ENCODE data around the gene LTBP3.

The LTBP3 gene

DNA sequence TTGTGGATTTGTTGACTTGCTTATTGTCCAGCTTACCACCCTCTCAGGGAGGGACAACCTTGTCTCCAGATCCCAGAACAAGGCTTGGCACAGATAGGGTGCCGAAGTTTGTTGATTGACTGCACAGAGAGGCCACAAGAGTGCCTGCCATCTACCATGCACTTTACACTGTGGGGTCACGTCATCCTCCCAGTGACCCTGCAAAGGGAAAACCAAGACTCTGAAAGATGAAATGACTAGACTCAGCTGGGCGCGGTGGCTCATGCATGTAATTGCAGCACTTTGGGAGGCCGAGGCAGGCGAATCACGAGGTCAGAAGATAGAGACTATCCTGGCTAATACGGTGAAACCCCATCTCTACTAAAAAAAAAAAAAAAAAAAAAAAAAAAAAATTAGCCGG is 4.6 kb upstream of the LTBP3 start:
- peaks cover 37% of the 10 kb centered on the region for H3K4me1 Mint-ChIP-seq
- peaks cover 3% of the 10 kb centered on the region for H3K27me3 Mint-ChIP-seq (ENCODE audit: low read depth)
- H3K9me3 Mint-ChIP-seq, result no peaks in the 10 kb centered on the region
- no peaks in the 10 kb centered on the region for H3K36me3 Mint-ChIP-seq (ENCODE audit: low read depth)
- TF ChIP-seq, protein P1, sequence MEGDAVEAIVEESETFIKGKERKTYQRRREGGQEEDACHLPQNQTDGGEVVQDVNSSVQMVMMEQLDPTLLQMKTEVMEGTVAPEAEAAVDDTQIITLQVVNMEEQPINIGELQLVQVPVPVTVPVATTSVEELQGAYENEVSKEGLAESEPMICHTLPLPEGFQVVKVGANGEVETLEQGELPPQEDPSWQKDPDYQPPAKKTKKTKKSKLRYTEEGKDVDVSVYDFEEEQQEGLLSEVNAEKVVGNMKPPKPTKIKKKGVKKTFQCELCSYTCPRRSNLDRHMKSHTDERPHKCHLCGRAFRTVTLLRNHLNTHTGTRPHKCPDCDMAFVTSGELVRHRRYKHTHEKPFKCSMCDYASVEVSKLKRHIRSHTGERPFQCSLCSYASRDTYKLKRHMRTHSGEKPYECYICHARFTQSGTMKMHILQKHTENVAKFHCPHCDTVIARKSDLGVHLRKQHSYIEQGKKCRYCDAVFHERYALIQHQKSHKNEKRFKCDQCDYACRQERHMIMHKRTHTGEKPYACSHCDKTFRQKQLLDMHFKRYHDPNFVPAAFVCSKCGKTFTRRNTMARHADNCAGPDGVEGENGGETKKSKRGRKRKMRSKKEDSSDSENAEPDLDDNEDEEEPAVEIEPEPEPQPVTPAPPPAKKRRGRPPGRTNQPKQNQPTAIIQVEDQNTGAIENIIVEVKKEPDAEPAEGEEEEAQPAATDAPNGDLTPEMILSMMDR (IDR thresholded peaks at IDR 0.05; ENCODE audit: unreplicated experiment in 3 of 3), result no peak
- H3K27ac Mint-ChIP-seq, result peak overlapping the region in 1 of 3 experiments; percentile 92
- H3K4me3 Mint-ChIP-seq, result no peak overlapping the region

DNA sequence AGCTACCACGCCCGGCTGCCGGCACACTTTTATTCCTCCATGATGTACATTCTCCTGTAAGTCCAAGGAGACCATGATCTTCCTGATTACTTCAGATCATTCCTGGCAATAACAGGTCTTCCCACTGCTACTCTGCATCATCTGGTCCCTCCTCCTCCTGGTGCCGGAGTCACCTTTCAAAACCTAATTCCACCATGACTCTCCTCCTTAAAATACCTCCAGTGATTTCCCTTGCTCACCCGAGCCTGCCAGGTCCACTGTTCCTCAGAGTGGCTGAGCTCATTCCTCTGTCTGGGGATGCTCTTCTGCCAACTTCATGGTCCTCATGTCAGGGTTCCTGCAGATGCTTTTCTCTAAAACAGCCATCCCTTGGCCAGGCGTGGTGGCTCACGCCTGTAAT is 3.9 kb upstream of the LTBP3 start:
- peak overlapping the region in 2 of 3 experiments; percentile 26 to 80 for H3K4me3 Mint-ChIP-seq
- H3K27ac Mint-ChIP-seq, result peak overlapping the region; percentile 58 to 96 (median 92)
- H3K27me3 Mint-ChIP-seq (ENCODE audit: low read depth), result peaks cover 3% of the 10 kb centered on the region
- no peaks in the 10 kb centered on the region for H3K9me3 Mint-ChIP-seq
- no peaks in the 10 kb centered on the region for H3K36me3 Mint-ChIP-seq (ENCODE audit: low read depth)
- peaks cover 42% of the 10 kb centered on the region for H3K4me1 Mint-ChIP-seq
- TF ChIP-seq, protein P1 (IDR thresholded peaks at IDR 0.05; ENCODE audit: unreplicated experiment in 3 of 3), result no peak

DNA sequence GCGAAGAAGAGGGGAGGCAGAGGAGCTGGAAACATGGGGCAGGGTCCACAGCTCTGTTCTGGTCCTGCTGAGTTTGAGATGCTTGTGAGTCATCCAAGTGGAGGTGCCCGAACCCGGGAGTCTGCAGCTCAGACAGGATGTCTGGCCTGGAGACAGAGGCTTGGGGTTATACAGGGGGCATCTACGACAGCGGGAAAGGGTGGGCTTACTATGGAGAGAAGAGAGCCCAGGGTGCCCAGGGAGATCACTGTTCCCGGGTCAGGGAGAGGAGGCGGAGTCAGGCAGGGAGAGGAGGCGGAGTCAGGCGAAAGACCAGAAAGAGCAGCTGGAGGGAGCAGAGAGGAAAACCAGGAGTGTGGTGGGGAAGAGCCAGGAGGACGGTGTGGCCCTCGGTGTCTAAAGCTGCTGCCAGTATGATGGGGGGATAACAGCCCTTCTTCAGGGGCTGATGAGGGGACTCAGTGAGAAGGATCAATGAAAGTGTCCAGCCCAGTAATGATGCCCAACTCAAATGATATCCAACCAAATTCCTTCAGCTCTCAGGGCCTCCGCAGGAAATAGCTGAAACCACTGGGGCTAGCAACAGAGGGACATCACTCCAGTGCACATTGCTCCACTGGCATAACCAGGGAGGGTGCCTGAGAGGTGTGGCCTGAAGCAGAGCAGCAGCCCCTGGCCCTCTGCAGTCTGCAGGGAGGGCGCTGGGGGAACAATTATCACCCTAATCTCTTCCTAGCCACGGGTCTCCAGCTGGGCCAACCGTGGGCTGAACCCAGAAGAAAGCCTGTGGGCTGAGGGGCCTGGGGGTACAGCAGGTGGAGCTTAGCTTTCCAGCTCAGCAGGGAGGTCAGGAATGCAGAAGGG is 2.6 kb upstream of the LTBP3 start:
- H3K27me3 Mint-ChIP-seq (ENCODE audit: low read depth), result peaks cover 3% of the 10 kb centered on the region
- H3K4me1 Mint-ChIP-seq, result peaks cover 54% of the 10 kb centered on the region
- no peaks in the 10 kb centered on the region for H3K9me3 Mint-ChIP-seq
- H3K4me3 Mint-ChIP-seq, result peak overlapping the region; percentile 32 to 68 (median 48)
- H3K27ac Mint-ChIP-seq, result peak overlapping the region; percentile 92 to 96 (median 96)
- TF ChIP-seq, protein P1 (IDR thresholded peaks at IDR 0.05; ENCODE audit: unreplicated experiment in 3 of 3), result no peak
- H3K36me3 Mint-ChIP-seq (ENCODE audit: low read depth), result no peaks in the 10 kb centered on the region

DNA sequence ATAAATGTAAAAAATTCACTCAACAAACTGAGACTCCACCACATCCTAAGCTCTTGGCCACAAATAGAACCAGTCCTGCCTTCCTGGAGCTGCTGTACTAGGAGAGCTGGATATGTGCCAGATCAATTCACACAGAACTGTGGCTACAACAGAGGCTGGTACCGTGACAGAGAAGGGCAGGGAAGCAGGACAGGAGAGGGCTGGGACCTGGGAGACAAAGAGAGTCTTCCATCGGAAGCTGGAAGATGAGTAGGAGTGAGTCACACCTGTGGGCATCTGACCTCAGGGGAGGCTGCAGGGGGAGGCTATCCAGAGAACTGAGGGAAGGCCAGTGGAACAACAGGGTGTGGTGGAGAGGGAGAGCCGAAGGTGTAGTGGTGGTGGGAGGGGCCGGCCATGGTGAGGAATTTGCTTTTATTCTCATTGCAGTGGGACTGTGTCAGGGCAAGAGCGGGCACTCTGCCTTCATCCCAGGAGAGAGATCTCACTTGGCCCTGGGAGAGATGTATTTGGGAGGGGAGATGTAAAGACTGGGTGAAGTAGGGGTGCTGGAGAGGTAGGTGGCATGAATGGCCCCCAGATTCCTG is 1.9 kb upstream of the LTBP3 start:
- TF ChIP-seq, protein P1 (IDR thresholded peaks at IDR 0.05; ENCODE audit: unreplicated experiment in 3 of 3), result no peak
- H3K27me3 Mint-ChIP-seq (ENCODE audit: low read depth), result peaks cover 3% of the 10 kb centered on the region
- peaks cover 61% of the 10 kb centered on the region for H3K4me1 Mint-ChIP-seq
- H3K4me3 Mint-ChIP-seq, result peak overlapping the region; percentile 32 to 68 (median 48)
- no peaks in the 10 kb centered on the region for H3K36me3 Mint-ChIP-seq (ENCODE audit: low read depth)
- no peaks in the 10 kb centered on the region for H3K9me3 Mint-ChIP-seq
- peak overlapping the region; percentile 92 to 96 (median 96) for H3K27ac Mint-ChIP-seq

DNA sequence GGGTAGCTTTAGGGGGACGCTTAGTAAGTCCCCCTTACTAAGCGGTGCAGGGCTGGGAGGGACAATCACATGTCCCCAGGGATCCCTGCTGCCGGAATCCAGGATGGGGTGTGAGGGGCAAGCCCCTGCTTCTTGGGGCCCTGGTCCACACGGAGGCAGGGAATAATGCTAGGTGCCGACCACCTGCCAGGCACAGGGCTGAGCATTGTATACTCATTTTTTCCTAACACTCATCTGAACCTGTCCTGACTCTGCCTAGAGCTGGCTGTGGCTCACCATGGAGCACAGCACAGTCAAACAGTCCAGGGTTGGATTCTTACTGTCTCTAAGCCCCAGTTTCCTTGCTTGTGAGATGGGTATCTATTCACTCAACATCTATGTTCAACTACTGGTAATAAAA is 1.4 kb upstream of the LTBP3 start:
- Mint-ChIP-seq H3K4me1 (peaks cover 66% of the 10 kb centered on the region), H3K36me3 (ENCODE audit: low read depth) (no peaks in the 10 kb centered on the region), H3K27me3 (ENCODE audit: low read depth) (peaks cover 3% of the 10 kb centered on the region), H3K4me3 (peak overlapping the region; percentile 76 to 85 (median 81)), H3K27ac (peak overlapping the region; percentile 92 to 96 (median 96)), H3K9me3 (no peaks in the 10 kb centered on the region)
- TF ChIP-seq, protein P1 (IDR thresholded peaks at IDR 0.05; ENCODE audit: unreplicated experiment in 3 of 3), result no peak

Data from nephron (organoid).